ENCODE measurements around the gene LSMEM2. TPM values are rescaled to one million over a fixed set of nuclear protein-coding genes. Genes with fewer than 3 reads are reported as not detected.
"Not testable (repeated sequence)": the region's sequence is repeated elsewhere in the genome, so short reads cannot be mapped to it uniquely, and the experiment has no call there.

Gene LSMEM2
- total RNA-seq, 1 donor from 2014 or later: 0.18 TPM

DNA sequence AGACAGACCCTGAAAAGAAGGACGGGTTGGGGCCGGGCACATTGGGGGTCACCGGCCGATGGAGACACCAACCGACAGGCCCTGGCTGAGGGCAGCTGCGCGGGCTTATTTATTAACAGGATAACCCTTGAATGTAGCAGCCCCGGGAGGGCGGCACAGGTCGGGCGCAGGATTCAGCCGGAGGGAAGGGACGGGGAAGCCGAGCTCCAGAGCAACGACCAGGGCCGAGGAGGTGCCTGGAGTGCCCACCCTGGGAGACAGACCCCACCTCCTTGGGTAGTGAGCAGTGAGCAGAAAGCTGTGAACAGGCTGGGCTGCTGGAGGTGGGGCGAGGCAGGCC is 2.2 kb upstream of the LSMEM2 start:
- TF ChIP-seq, protein P1, sequence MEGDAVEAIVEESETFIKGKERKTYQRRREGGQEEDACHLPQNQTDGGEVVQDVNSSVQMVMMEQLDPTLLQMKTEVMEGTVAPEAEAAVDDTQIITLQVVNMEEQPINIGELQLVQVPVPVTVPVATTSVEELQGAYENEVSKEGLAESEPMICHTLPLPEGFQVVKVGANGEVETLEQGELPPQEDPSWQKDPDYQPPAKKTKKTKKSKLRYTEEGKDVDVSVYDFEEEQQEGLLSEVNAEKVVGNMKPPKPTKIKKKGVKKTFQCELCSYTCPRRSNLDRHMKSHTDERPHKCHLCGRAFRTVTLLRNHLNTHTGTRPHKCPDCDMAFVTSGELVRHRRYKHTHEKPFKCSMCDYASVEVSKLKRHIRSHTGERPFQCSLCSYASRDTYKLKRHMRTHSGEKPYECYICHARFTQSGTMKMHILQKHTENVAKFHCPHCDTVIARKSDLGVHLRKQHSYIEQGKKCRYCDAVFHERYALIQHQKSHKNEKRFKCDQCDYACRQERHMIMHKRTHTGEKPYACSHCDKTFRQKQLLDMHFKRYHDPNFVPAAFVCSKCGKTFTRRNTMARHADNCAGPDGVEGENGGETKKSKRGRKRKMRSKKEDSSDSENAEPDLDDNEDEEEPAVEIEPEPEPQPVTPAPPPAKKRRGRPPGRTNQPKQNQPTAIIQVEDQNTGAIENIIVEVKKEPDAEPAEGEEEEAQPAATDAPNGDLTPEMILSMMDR (IDR thresholded peaks at IDR 0.05; ENCODE audit: unreplicated experiment): no peak
- Mint-ChIP-seq H3K27ac (ENCODE audit: unreplicated experiment) (no peak overlapping the region), H3K27me3 (ENCODE audit: unreplicated experiment) (peaks cover 16% of the 10 kb centered on the region), H3K4me1 (ENCODE audit: unreplicated experiment) (peaks cover 11% of the 10 kb centered on the region), H3K36me3 (ENCODE audit: low read depth, unreplicated experiment) (no peaks in the 10 kb centered on the region), H3K9me3 (ENCODE audit: unreplicated experiment) (no peaks in the 10 kb centered on the region), H3K4me3 (ENCODE audit: unreplicated experiment) (no peak overlapping the region)
- DNase-seq (ENCODE audit: low spot score): no peak

DNA sequence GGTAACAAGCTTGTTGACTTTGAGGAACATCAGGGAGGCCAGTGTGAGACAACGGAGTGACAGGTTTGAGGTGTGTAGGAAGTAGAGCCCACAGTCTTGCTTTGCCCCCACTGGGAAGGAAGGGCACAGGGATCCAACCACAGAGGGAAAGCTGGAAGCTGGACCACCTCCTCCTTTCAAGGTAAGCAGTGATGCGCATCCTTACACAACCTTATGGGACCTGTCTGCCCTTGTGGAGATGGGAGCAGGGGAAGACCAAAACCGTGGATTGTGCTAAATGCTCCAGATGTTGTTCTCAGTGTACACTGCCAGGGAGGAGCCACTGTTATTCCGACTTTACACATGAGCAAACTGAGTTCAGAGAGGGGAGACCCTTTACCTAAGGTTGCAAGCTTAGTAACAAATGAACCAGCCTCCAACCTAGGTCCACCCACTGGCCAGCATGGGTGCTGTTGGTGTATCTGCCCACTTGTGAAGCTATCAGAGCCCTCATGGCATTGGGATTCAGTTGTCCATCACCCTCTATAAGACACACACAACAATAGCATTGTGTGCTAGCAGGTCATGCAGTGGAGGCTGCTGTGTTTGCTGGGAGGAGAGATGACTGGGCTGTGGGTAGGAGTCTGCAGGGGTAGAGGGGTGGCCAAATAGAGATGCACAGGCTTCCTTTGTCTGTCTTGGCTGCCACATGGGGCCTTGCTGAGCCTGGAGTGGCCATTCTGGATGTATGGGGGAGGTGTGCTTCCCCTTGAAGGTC is 586 bp upstream of the LSMEM2 start:
- peaks cover 13% of the 10 kb centered on the region for H3K27me3 Mint-ChIP-seq (ENCODE audit: unreplicated experiment)
- H3K27ac Mint-ChIP-seq (ENCODE audit: unreplicated experiment): no peak overlapping the region
- DNase-seq (ENCODE audit: low spot score): no peak

DNA sequence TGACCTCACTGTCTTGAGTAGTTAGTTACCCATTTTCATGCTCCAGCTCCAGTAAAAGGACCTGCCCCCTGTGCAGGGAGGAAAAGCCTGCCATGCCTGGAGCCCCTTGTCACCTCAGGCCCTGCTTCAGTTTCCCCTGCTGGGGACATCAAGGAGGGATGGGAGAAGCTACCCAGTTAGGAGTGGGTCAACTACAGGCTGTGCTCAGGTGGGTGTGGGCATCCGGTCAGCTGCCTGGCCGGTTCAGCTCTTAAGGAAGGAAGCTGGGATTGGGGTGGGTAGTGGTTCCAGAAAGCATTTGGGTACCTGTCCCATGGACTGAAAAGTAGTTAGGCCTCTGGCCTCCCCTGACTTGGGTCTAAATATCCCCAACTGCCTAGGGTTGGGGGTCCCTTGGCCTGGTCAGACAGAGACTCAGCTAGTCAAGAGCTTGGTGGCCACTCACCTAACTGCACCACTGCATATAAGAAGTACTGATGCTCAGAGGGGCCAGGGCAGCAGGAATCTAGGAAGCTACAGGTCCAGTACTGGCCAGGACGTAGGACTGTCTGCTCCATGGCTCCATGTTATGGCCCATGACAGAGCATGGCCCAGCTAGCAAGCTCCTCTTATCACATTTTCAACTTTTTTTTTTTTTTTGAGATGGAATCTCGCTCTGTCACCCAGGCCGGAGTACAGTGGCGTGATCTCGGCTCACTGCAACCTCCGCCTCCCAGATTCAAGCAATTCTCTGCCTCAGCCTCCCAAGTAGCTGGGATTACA is 549 bp downstream of the LSMEM2 start:
- no peak for DNase-seq (ENCODE audit: low spot score)
- Mint-ChIP-seq H3K4me1 (ENCODE audit: unreplicated experiment) (peaks cover 5% of the 10 kb centered on the region), H3K36me3 (ENCODE audit: low read depth, unreplicated experiment) (no peaks in the 10 kb centered on the region), H3K4me3 (ENCODE audit: unreplicated experiment) (no peak overlapping the region), H3K9me3 (ENCODE audit: unreplicated experiment) (no peaks in the 10 kb centered on the region), H3K27me3 (ENCODE audit: unreplicated experiment) (peaks cover 10% of the 10 kb centered on the region), H3K27ac (ENCODE audit: unreplicated experiment) (no peak overlapping the region)
- TF ChIP-seq, protein P1 (IDR thresholded peaks at IDR 0.05; ENCODE audit: unreplicated experiment): no peak

More for the DNA sequence above, 586 bp upstream of the LSMEM2 start:
- TF ChIP-seq, protein P1 (IDR thresholded peaks at IDR 0.05; ENCODE audit: unreplicated experiment): no peak
- peaks cover 9% of the 10 kb centered on the region for H3K4me1 Mint-ChIP-seq (ENCODE audit: unreplicated experiment)
- H3K36me3 Mint-ChIP-seq (ENCODE audit: low read depth, unreplicated experiment): no peaks in the 10 kb centered on the region
- no peak overlapping the region for H3K4me3 Mint-ChIP-seq (ENCODE audit: unreplicated experiment)
- H3K9me3 Mint-ChIP-seq (ENCODE audit: unreplicated experiment): no peaks in the 10 kb centered on the region

DNA sequence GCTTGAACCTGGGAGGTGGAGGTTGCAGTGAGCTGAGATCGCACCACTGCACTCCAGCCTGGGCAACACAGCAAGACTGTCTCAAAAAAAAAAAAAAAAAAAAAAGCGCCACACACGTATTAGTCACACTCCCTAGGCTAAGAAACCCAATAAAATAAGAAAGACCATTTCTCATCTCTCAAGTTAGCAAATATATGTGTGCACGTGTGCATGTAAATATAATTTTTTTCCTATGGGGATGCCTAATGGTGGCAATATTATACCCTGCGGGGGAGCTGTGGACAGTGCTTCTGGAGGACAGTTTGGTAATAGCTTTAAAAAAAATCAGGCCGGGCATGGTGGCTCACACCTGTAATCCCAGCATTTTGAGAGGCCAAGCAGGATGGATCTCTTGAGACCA is 5.2 kb downstream of the LSMEM2 start:
- H3K36me3 Mint-ChIP-seq (ENCODE audit: low read depth, unreplicated experiment); DNase-seq (ENCODE audit: low spot score); H3K4me1 Mint-ChIP-seq (ENCODE audit: unreplicated experiment); H3K27ac Mint-ChIP-seq (ENCODE audit: unreplicated experiment); H3K9me3 Mint-ChIP-seq (ENCODE audit: unreplicated experiment); H3K4me3 Mint-ChIP-seq (ENCODE audit: unreplicated experiment): not testable (repeated sequence)
- H3K27me3 Mint-ChIP-seq (ENCODE audit: unreplicated experiment): peaks cover 11% of the 10 kb centered on the region

DNA sequence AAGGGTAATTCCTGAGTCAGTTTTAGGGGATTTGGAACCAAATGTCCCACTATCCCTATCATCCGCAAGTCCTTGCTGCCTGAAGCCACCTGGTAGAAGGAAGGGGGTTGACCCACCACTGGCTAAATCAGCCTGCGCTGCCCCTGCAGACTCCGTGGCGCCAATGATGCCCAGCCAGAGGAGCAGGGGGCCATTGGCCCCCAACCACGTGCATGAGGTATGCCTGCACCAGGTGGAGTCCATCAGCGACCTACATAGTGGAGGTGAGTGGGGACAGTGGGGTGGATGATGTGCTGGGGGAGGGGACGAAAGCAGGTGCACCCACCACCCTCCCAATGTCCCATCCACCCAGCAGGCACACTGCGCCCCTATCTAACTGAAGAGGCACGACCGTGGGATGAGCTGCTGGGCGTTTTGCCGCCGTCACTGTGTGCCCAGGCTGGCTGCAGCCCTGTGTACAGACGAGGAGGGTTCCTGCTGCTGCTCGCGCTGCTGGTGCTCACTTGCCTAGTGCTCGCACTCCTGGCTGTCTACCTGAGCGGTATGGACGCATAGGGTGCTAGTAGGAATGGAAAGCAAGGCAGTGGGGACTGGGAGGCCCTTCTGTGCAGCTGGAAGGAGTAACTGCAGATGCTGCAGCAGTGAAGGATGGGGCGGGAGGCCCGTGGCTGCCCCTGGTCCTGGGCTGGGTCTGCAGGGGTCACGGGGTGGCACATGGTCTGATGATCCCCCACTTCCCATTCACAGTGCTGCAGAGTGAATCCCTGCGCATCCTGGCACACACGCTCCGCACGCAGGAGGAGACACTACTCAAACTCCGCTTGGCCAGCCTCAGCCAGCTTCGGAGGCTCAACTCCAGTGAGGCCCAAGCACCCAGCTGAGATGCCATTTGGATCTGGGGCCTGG is 7.7 kb downstream of the LSMEM2 start:
- H3K27me3 Mint-ChIP-seq (ENCODE audit: unreplicated experiment): peaks cover 16% of the 10 kb centered on the region
- no peak overlapping the region for H3K27ac Mint-ChIP-seq (ENCODE audit: unreplicated experiment)
- H3K4me3 Mint-ChIP-seq (ENCODE audit: unreplicated experiment): no peak overlapping the region
- TF ChIP-seq, protein P1 (IDR thresholded peaks at IDR 0.05; ENCODE audit: unreplicated experiment): no peak
- H3K9me3 Mint-ChIP-seq (ENCODE audit: unreplicated experiment): no peaks in the 10 kb centered on the region
- peaks cover 6% of the 10 kb centered on the region for H3K4me1 Mint-ChIP-seq (ENCODE audit: unreplicated experiment)
- no peak for DNase-seq (ENCODE audit: low spot score)
- H3K36me3 Mint-ChIP-seq (ENCODE audit: low read depth, unreplicated experiment): peaks cover 10% of the 10 kb centered on the region

All from endothelial cell (in vitro differentiated cells).